Measurements from ENCODE around the gene PDE6G.

PDE6G gene

DNA sequence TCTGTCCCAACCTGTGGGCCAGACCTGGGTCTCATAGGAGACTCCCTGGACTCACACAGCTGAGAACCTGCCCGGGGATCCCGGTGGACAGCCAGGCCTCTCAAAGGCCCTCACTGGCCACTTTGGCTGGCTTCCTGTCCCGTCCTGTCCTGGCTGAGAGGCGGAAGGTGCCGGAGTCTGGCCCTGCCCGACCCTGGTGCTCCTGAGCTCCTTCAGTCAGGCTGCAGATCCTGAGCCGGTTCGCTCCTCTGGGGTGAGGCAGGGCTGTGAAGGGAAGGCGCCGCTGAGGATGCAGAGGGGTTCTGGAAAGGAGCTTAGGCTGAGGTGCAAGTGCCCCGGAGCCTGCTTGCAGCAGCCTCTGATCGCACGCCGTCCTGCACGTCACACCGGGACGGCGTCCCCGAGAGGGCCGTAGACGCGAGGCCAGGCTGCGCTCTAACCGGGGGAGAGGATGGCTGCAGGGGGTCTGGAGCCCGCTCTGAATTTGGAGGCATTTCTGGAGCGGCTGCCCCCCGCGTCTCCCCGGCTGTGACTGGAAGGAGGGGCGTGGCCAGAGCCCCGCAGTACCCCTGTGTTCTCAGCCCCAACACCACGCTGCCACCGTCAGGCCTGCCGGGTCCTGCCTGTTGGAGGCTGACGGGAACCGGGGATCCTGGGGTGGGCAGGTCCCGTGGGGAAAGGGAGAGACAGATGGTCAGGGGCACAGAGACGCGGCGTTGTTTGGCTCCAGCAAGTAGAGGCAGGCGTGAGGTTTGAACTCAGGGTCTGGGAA lies 31.6 kb upstream of the PDE6G start:
- no peak for DNase-seq (ENCODE audit: low spot score)

DNA sequence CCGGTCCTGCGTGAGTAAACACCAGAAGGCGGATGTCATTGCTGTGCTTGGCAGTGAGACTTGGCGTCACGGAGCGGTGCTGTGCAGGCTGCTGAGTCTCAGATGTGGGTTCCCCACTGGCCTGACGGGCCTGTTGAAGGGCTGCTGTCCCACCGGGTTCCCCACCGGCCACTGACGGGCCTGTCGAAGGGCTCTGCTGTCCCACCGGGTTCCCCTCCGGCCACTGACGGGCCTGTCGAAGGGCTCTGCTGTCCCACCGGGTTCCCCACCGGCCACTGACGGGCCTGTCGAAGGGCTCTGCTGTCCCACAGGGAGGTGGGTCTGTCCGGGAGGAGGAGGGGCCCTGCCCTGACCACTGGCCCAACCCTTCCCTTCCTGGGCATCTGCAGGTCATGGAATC lies 30.3 kb upstream of the PDE6G start:
- DNase-seq (ENCODE audit: low spot score) = no peak

DNA sequence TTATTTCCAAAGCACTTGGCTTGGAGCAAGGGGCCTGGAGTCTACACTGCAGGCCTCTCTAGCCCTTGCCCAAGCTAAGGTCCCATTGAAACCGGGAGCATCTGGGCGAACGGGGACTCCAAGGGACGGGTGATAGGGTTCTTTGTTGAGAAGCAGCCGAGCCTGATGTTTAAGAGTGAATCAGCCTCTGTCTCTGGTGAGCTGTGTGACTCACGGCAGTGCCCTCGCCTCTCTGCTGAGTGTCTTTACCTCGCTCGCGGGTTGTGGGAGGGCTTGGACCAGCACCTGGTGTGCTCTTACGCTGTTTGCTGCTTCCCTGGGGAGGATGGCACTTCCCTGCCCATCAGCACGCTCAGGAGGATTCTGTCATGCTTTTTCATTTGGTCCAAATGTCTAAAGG lies 28.8 kb upstream of the PDE6G start:
- DNase-seq (ENCODE audit: low spot score) = peak; percentile 36

DNA sequence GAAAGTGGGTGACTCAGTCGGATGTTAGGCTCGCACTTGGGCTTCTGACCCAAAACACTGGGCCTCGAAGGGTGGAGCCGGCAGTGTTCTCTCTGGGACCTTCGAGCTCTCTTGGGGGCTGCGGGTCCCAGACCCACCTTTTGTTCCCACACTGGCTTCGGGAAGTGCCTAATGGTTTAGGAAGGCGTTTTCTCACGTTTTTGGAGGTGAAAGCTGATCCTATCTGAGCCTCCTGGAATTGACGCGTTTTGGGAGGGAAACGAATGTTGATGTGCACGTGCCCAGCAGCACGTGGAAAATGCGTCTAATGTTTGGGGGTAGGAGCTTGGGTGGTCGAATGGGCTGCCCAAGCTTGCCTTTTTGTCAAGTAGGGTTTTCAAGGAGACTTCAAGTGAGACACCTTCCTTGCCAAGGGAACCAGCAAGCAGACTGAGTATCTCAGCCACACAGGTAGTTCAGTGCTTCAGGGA lies 28.1 kb upstream of the PDE6G start:
- peak; percentile 37 for DNase-seq (ENCODE audit: low spot score)

GRCh38 chr17:81683584-81684441 lies 27.5 kb upstream of the PDE6G start, which contains the start of the genes ARL16 and HGS:
Gene ARL16 (minus strand): TSS chr17:81683797. CDS start chr17:81683753, 44 bp downstream.
Gene HGS (plus strand): TSS chr17:81684011. CDS start chr17:81684067, 56 bp downstream.
- peak; percentile 98 for DNase-seq (ENCODE audit: low spot score)

DNA sequence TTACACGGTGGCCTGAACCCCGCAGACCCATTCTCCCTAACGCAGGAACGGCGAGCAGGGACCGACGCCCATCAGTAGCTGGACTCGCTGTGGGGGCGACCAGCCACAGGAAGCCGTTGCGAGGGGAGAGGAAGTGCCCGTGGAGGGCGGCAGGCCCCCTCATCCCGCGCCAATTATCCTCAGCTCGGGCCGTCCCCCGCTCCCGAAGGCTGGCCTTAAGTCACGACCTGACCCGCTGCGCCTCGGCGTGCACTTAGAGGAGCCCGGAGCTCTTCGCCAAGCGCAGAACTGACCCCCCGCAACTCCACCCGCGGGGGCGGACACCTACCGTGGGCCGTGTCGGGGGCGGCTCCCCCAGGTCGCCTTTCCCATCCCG lies 26.9 kb upstream of the PDE6G start:
- DNase-seq (ENCODE audit: low spot score) = no peak

DNA sequence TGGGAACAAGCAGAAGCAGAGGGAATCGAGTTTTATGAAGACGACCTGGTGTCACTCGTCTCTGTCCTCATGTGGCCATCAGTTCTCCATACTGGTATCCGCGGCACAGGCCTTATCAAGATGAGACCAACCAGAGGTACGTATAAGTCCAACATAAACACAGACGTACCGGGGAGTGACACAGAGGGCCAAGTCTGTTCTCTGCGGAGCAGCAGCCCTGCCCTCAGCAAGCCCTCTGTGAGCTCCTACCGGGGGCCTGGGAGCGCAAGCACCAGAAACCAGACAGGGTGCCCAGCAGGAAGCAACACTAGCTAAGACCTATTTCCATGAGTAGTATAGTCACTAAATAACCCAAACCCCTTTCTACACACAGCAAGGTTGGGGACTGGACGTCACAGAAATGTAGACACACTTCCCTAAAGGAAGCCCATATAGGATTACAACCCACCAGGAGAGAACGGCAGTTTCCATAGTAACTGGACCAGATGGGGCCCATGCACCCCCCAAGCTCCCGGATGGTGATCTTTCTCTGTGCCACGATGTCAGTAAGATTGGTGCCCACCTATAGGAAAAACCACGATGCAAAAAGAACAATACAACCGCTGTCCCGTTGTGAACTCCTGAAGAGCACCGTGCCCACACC lies 26.3 kb upstream of the PDE6G start:
- no peak for DNase-seq (ENCODE audit: low spot score)

DNA sequence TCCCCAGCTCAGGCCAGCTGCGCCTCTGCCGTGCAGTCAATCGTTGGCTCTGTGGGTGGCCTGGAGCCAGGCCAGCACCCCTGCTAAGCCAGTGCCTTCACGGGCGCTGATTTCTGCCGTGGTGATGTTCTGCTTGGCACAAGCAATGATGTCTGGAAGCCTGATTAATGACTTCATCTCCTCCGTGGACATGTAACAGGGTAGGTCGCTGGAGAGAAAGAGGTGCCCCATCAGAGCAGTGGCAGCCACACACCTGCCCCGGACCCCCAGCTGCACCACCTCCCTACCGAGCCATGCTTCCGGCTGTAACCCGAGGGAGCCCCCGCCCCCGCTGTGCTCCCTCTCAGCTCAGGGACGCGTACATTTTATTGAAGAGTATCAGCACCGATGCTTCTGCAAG lies 25.3 kb upstream of the PDE6G start:
- DNase-seq (ENCODE audit: low spot score) = no peak

DNA sequence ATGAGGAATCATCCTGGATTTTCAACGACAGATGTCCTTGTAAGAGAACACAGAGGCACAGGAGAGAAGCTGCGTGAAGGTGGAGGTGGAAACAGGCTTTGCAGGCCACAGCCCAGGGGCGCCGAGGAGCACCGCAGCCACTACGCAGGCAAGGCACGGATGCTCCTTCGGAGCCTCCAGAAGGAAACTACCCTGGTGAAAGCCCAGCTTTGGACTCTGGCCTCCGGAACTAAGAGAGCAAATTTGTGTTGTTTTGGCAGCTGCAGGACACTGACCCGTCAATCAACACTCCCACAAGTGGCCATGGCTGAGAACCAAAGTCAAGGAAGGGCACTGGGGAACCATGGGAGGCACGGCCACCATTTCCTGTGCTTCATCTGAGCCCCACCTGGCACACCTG lies 23.8 kb upstream of the PDE6G start:
- DNase-seq (ENCODE audit: low spot score) = no peak

- no peak for DNase-seq (ENCODE audit: low spot score)
Measured at GRCh38 chr17:81676906-81677305, 20.6 kb upstream of the PDE6G start.

GRCh38 chr17:81675515-81676221 lies 19.3 kb upstream of the PDE6G start:
- DNase-seq (ENCODE audit: low spot score) = peak; percentile 41

DNA sequence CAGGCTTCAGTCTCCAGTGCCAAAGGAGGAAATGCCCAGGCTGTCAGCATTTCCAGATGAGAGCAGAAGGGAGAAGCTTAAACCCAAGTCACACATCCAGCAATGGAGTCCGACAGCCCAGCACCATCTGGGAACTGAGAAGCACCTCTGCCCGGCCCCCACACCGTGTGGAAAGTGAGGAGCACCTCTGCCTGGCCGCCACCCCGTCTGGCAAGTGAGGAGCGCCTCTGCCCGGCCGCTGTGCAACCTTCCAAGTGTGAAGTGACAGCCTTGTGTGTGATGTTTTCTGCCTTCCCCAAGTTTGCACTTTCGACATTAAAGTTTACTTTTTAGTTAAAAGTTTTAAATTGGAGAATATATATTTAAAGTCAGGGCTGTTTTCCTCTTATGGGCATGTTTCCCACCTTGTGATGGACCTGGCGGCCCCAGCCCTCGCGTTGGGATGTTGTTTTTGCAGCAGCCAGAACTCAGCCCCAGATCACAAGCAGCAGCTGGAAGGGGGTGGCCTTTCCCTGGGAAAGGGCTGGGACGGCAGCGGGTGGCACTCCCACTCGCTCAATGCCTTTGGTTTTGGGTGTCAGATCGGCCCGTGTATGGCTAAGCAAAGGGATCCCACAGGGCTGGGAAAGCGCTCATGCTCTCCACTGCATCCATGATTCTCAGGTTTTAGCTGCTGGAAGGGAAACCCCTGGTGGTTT lies 17.4 kb upstream of the PDE6G start:
- no peak for DNase-seq (ENCODE audit: low spot score)

DNA sequence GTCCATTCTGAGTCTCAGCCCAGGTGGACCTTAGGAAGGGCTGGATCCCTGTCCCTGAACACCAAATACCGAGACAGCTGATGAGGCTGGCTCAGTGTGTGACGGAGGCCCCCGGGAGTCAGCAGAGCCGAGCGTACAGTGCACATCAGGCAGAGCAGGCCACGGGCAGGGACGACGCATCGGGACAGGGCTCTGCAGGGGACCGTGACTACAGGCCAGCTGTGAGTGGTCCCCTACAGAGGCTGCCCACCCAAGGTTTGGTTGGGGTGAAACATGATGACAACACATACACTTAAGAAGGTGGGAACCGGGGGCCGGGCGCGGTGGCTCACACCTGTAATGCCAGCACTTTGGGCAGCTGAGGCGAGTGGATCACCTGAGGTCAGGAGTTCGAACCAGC lies 16.6 kb upstream of the PDE6G start:
- DNase-seq (ENCODE audit: low spot score) = no peak

DNA sequence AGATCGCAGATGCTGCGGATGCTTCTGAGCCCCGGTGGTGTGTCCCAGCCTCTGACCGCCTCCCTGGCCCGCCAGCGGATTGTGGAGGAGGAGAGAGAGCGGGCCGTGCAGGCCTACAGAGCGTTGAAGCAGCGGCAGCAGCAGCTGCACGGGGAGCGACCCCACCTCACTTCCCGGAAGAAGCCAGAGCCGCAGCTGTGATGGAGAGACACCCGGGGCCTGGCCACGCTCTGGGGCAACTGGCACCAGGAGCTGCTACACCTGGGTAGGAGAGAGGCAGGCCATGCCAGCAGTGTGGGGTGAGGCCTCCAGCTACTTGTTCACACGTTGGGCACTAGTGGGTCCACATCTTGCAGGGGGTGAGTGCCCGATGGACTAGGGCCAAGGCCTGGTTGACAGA lies 16.2 kb upstream of the PDE6G start:
- DNase-seq (ENCODE audit: low spot score) = no peak

DNA sequence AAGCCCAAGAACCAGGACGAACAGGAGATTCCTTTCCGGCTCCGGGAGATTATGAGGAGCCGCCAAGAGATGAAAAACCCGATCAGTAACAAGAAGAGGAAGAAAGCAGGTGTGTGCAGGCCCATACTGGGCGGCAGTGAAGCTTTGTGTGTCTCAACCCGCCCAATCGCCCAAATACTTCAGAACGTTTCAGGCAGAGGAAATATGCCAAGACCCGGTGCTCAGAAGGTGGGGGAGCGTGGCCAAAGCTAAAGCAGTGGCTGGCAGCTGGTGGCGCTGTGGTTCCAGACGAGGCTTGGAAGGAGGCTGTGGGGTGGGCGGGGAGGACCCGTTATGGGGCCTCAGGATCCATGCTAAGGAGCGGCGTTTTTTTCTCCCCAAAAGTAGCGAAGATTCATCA lies 11.4 kb upstream of the PDE6G start:
- DNase-seq (ENCODE audit: low spot score) = no peak

DNA sequence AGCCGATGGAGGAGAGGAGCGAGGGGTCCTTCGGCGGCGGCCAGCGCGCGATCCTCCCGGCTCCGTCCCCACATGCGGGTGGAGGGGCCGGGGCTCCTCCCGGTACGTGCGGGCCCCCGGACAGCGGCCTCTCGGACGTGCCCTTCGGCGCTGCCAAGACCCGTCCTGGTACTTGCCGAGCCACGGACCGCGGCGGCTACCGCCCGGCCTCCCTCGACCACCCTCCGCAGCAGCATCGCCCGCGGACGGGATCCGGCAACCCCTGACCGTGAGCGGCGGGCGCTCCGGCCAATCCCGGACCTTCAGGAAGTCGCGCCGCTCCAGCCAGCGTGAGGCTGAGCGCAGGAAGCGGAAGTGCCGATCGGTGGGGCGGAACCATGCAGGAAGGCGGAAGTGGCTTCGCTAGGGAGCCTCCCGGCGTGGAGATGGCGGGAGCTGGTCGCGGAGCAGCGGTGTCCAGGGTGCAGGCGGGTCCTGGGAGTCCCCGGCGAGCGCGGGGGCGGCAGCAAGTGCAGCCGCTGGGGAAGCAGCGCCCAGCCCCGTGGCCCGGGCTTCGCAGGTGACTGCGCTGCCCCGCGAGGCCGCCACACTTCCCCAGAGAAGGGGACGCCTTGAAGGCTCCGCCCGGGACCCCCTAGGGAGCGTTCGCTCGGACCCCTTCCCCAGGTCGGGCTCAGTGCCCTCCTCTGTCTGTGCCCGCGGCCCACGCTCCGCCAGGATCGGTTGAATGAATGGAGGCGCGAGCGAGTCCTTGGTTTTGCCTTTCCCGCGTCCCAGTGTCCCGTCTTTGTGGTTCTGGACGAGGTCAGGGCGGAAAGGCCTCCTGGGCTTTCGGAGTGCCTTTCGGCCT lies 10.2 kb upstream of the PDE6G start, which contains the start of the genes CCDC137 and OXLD1:
TSS of gene CCDC137 (plus strand) at position 396 of the 850 bp plus-strand sequence. CDS start at position 426, 30 bp downstream.
TSS of gene OXLD1 (minus strand) at position 264 of the 850 bp plus-strand sequence. CDS start at position 236, 28 bp downstream.
- peak; percentile 91 for DNase-seq (ENCODE audit: low spot score)

DNA sequence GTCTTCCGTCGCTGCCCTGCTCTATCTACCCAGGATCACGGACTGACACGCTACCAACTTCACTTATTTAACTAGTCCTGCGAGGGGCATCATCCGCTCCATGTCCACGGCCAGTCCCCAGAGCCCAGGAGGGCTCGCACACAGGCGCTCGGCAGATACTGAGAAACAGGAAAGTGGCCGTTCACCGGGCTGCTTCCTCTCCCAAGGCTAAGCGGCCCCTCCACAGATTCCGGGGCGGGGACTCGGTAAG lies 9.7 kb upstream of the PDE6G start:
- DNase-seq (ENCODE audit: low spot score) = no peak

DNA sequence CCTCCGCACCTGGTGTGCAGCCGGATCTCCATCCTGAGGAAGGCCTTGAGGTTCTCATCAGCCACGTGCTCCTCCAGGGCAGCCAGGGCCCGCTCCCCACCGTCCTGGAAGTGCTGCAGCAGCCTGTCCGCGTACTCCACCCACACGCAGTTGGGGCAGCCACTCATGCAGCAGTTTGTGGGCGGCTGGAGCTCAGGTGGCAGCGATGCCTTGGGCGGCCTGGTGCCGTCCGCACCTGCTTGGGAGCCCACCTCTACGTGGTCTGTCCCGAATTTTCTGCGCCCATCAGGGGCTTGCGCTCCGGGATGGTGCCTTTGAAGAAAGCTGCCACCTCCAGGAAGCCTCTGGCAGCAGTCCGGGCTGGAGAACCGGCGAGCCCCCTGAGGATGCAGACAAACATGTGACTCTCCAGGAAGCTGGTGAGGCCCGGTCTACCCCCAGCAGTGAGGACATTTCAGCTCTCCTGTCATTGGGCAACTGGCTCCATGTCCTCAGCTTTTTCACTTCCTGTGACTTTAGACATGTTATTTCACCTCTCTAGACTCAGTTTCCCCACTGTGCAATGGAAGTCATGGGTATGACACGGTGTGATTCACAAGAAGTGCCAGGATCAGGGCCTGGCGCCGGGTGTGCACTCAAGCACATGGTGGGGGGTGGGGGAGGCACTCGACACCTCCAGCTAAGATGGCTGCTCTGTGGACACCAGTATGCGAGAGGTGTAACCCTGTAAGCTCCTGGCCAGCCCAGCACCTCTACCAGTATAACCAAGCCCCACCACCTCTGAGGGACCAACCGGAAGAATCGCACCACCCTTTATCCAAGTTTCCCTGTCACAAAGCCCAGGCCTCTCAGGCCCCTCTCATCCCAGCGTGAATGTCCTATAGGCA lies 9.1 kb upstream of the PDE6G start:
- peak; percentile 24 for DNase-seq (ENCODE audit: low spot score)

DNA sequence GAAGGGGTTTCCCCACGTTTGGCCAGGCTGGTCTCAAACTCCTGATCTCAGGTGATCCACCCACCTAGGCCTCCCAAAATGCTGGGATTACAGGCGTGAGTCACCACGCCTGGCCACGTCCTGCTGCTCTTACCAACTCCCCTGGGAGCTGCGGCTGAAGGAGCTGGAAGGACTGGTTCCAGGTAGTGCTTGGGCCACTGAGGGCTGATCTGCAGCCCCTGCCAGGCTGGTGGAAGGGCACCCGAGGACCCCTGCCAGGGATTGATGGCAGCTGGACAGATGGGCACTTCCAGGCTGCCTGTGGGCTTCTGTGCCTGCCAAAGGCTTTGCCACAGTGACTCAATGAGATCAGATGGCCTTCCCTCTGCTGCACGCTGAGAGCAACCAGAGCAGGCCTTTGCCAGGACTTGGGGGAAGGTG lies 7.7 kb upstream of the PDE6G start:
- no peak for DNase-seq (ENCODE audit: low spot score)
